Parathyroid adenoma (tissue), 2 donors: ENCODE measurements around the gene RBM25.
"Not testable (repeated sequence)": the region's sequence is repeated elsewhere in the genome, so short reads cannot be mapped to it uniquely, and the experiment has no call there.

Source experiments
- H2AFZ ChIP-seq: fragments of 300-600 bp; sonication (generic); one replicate; pipeline ENCODE4 v1.7.0; 2017; ENCODE audit warnings: antibody characterized with exemption, mild to moderate bottlenecking
- H3K27ac ChIP-seq: fragments of 300-600 bp; sonication (generic); one replicate; pipeline ENCODE4 v1.7.0; 2017
- H3K27me3 ChIP-seq: fragments of 300-600 bp; sonication (generic); one replicate; pipeline ENCODE4 v1.7.0; 2017; ENCODE audit warnings: low read length; ENCODE audit not compliant: control insufficient read depth, insufficient read depth
- H3K36me3 ChIP-seq: fragments of 300-600 bp; sonication (generic); one replicate; pipeline ENCODE4 v1.7.0; 2017; ENCODE audit warnings: low read length; ENCODE audit not compliant: control insufficient read depth, insufficient read depth
- H3K4me1 ChIP-seq: fragments of 300-600 bp; sonication (generic); one replicate; pipeline ENCODE4 v1.7.0; 2017; ENCODE audit warnings: control low read depth
- H3K4me2 ChIP-seq: fragments of 300-600 bp; sonication (generic); one replicate; pipeline ENCODE4 v1.7.0; 2017; ENCODE audit warnings: low read length
- H3K4me3 ChIP-seq: fragments of 300-600 bp; sonication (generic); one replicate; pipeline ENCODE4 v1.7.0; 2017; ENCODE audit warnings: low read depth, low read length
- H3K79me2 ChIP-seq: fragments of 300-600 bp; sonication (generic); one replicate; pipeline ENCODE4 v1.7.0; 2017; ENCODE audit warnings: control low read depth
- H3K9ac ChIP-seq: fragments of 300-600 bp; sonication (generic); one replicate; pipeline ENCODE4 v1.7.0; 2017; ENCODE audit warnings: mild to moderate bottlenecking
- H3K9me3 ChIP-seq: fragments of 300-600 bp; sonication (generic); one replicate; pipeline ENCODE4 v1.7.0; 2017; ENCODE audit warnings: low read length; ENCODE audit not compliant: control insufficient read depth
- TF ChIP-seq, protein P1 (sequence below): fragments of 300-600 bp; sonication (generic); IDR thresholded peaks from one replicate; pipeline ENCODE4 v1.7.0; 2017; ENCODE audit warnings: antibody characterized with exemption, mild to moderate bottlenecking
- donor health status: primary hyperparathyroidism.

The RBM25 gene

DNA sequence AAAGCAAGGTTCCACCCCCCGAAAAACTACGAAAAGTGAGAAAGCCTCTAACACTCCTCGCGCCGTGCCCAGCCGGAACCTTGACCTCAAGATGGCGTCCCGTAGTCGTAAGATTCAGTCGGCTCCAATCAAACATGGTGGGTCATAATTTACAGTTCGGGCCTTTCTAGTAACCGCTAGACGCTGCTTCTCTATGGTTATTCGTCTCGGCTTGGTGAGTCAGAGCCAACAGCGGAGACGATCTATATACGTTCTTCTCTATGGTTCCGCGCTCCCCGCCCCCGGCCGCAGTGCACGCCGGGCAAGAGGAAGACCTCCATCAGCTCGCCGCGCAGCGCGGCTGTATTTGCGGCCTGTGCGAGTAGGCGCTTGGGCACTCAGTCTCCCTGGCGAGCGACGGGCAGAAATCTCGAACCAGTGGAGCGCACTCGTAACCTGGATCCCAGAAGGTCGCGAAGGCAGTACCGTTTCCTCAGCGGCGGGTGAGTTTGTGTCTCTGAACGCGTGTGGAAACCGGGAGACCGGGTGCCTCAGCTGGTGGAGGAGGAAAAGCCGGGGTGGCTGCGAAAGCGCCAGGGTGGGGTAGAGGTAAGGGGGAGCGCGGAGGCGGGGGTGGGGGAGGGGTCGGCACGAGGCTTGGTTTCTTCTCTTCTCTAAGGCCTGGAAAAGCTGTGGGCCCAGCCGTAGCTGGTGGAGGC, at the start of gene RBM25:
Gene RBM25 (plus strand): TSS at position 311 of the 698 bp plus-strand sequence. CDS start 13,108 bp downstream, outside the sequence.
- Histone ChIP-seq H3K27me3 (no peaks in the 10 kb centered on the region), H3K36me3 (no peaks in the 10 kb centered on the region), H3K9me3 (no peaks in the 10 kb centered on the region), H3K9ac (peak within 1 kb of the TSS; percentile 81), H3K4me3 (peak within 1 kb of the TSS; percentile 90), H3K4me2 (peak within 1 kb of the TSS; percentile 94), H3K79me2 (peaks cover 35% of the 10 kb centered on the region), H3K4me1 (peaks cover 8% of the 10 kb centered on the region), H3K27ac (peak within 1 kb of the TSS; percentile 92), H2AFZ (peak within 1 kb of the TSS; percentile 93)
- TF ChIP-seq, protein P1, sequence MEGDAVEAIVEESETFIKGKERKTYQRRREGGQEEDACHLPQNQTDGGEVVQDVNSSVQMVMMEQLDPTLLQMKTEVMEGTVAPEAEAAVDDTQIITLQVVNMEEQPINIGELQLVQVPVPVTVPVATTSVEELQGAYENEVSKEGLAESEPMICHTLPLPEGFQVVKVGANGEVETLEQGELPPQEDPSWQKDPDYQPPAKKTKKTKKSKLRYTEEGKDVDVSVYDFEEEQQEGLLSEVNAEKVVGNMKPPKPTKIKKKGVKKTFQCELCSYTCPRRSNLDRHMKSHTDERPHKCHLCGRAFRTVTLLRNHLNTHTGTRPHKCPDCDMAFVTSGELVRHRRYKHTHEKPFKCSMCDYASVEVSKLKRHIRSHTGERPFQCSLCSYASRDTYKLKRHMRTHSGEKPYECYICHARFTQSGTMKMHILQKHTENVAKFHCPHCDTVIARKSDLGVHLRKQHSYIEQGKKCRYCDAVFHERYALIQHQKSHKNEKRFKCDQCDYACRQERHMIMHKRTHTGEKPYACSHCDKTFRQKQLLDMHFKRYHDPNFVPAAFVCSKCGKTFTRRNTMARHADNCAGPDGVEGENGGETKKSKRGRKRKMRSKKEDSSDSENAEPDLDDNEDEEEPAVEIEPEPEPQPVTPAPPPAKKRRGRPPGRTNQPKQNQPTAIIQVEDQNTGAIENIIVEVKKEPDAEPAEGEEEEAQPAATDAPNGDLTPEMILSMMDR, result no peak

DNA sequence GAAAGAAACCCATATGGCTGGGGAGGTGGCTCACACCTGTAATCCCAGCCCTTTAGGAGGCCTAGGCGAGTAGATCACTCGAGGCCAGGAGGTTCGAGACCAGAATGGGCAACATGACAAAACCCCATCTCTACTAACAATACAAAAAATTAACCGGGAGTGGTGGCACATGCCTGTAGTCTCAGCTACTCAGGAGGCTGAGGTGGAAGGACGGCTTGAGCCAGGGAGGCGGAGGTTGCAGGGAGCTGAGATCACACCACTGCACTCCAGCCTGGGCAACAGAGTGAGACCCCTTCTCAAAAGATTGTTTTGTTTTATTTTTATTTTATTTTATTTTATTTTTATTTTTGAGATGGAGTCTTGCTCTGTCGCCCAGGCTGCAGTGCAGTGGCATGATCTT, 47.1 kb upstream of the RBM25 start:
- not testable (repeated sequence) for H3K4me2 ChIP-seq, H2AFZ ChIP-seq, H3K9ac ChIP-seq, H3K9me3 ChIP-seq, H3K36me3 ChIP-seq, H3K27me3 ChIP-seq, H3K27ac ChIP-seq, H3K4me3 ChIP-seq, H3K4me1 ChIP-seq
- peaks cover 48% of the 10 kb centered on the region for H3K79me2 ChIP-seq

DNA sequence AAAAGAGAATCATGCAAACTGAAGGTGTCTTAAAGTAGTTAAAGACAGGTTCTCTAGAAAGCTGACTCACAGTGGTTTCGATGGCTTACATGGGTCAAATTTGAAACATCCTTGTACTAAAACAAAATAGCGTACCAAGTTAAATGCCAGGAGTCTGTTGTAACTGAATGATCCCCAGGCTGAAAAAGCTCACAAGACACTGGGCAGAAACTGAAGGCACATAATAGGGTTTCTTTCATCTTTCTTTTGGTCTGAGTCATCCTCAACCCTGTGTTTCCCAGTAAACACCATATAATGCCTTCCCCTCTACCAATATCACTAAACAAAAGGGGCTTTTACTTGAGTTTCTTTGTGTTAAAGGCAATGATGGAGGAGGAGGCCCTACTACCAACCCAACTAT, 44.2 kb upstream of the RBM25 start:
- TF ChIP-seq, protein P1, result no peak
- no peaks in the 10 kb centered on the region for H3K36me3 ChIP-seq

DNA sequence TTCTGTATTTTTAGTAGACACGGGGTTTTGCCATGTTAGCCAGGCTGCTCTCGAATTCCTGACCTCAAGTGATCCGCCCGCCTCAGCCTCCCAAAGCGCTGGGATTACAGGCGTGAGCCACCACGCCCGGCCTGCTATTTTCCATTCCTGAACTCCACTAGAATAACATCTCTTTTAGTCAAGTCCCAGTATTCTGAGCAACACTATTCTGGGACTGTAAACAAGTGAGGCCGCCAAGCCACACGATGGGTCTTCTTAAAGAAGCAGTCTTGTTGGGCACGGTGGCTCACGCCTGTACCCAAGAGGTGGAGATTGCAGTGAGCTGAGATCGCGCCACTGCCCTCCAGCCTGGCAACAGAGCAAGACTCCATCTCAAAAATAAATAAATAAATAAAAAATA, 42.8 kb upstream of the RBM25 start:
- not testable (repeated sequence) for H3K4me1 ChIP-seq, H3K9ac ChIP-seq, H3K9me3 ChIP-seq, H2AFZ ChIP-seq, H3K27me3 ChIP-seq, H3K4me3 ChIP-seq, H3K27ac ChIP-seq, H3K36me3 ChIP-seq, H3K4me2 ChIP-seq
- peaks cover 46% of the 10 kb centered on the region for H3K79me2 ChIP-seq

More for the DNA sequence above, 44.2 kb upstream of the RBM25 start:
- H3K4me1 ChIP-seq, result no peaks in the 10 kb centered on the region
- peaks cover 44% of the 10 kb centered on the region for H3K79me2 ChIP-seq
- no peak overlapping the region for H3K27ac ChIP-seq
- no peak overlapping the region for H3K9ac ChIP-seq
- no peaks in the 10 kb centered on the region for H3K9me3 ChIP-seq
- H3K27me3 ChIP-seq, result no peaks in the 10 kb centered on the region
- no peak overlapping the region for H2AFZ ChIP-seq
- H3K4me2 ChIP-seq, result no peak overlapping the region
- no peak overlapping the region for H3K4me3 ChIP-seq

DNA sequence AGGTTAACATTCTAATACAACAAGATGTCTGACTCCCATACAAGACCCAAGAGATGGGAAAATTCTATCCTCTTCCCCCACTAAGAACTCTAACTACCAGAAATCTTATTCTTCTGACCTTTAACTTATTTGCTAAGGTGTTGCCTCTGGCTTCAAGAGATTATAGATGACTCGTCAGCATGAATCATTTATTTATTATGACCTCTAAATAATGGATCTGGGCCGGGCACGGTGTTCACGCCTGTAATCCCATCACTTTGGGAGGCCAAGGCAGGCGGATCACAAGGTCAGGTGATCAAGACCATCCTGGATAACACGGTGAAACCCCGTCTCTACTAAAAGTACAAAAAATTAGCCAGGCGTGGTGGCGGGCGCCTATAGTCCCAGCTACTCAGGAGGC, 42.3 kb upstream of the RBM25 start:
- H3K4me3 ChIP-seq, H3K36me3 ChIP-seq, H3K27ac ChIP-seq, H3K27me3 ChIP-seq, H3K4me1 ChIP-seq, H3K9ac ChIP-seq, H3K4me2 ChIP-seq, H3K9me3 ChIP-seq, H2AFZ ChIP-seq: not testable (repeated sequence)
- peaks cover 49% of the 10 kb centered on the region for H3K79me2 ChIP-seq

DNA sequence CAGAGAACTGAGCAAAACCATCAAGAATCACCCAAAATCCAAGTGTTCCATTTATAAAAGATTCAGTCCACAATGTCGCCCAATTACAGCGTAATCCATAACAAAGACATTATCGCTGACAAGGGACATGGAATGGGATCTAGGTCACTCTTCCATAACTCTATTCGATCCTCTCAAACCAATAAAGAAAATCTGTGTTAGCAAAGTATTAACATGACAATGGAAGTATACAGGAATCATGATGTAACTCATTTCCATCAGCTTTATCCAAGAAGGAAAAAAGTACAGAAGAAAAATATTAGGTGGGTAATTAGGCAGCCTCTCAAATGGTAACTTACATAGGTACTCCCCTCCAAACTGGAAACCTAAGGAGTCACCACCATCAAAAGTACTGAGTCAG, 36.3 kb upstream of the RBM25 start:
- Histone ChIP-seq H3K79me2 (peaks cover 57% of the 10 kb centered on the region), H3K36me3 (no peaks in the 10 kb centered on the region), H2AFZ (no peak overlapping the region), H3K9ac (no peak overlapping the region), H3K4me3 (no peak overlapping the region), H3K27ac (no peak overlapping the region), H3K4me2 (no peak overlapping the region), H3K9me3 (no peaks in the 10 kb centered on the region), H3K4me1 (peaks cover 4% of the 10 kb centered on the region), H3K27me3 (no peaks in the 10 kb centered on the region)
- TF ChIP-seq, protein P1, result no peak
